Measurements from ENCODE around the gene GPC3.
A peak's percentile ranks its signal among the peaks of the same experiment; 100 is the strongest.
"Not testable (repeated sequence)": the region's sequence is repeated elsewhere in the genome, so short reads cannot be mapped to it uniquely, and the experiment has no call there.

The GPC3 gene

DNA sequence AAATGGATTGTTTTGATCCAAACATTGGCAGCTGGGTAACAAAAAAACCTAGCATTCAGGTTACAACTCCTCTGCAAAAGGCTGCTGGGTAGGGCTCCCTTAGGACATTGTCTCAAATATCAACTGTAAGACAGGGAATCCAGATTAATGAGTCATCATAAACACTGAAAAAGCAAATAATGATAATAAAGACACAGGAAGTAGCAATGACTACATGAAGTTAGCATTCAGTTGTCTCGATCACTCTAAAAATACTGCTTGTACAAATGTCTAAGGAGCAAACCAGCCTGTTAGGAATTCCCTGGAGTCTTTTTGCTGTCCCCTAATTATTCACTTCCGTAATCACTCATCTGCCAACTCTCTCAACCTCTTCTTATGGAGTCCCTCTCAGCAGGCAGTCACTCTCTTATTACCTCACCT, 259.2 kb downstream of the GPC3 start:
- H3K27ac ChIP-seq: no peak overlapping the region
- H3K4me3 ChIP-seq (ENCODE audit: low read depth, low read length): no peak overlapping the region
- no peaks in the 10 kb centered on the region for H3K27me3 ChIP-seq (replicated peaks)
- TF ChIP-seq, protein P1, sequence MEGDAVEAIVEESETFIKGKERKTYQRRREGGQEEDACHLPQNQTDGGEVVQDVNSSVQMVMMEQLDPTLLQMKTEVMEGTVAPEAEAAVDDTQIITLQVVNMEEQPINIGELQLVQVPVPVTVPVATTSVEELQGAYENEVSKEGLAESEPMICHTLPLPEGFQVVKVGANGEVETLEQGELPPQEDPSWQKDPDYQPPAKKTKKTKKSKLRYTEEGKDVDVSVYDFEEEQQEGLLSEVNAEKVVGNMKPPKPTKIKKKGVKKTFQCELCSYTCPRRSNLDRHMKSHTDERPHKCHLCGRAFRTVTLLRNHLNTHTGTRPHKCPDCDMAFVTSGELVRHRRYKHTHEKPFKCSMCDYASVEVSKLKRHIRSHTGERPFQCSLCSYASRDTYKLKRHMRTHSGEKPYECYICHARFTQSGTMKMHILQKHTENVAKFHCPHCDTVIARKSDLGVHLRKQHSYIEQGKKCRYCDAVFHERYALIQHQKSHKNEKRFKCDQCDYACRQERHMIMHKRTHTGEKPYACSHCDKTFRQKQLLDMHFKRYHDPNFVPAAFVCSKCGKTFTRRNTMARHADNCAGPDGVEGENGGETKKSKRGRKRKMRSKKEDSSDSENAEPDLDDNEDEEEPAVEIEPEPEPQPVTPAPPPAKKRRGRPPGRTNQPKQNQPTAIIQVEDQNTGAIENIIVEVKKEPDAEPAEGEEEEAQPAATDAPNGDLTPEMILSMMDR (IDR thresholded peaks at IDR 0.05; ENCODE audit: low read depth, low read length, missing control alignments): no peak
- DNase-seq: peak; percentile 75
- no peaks in the 10 kb centered on the region for H3K36me3 ChIP-seq (replicated peaks)
- in situ Hi-C loops (cut with HindIII; ENCODE audit: low pct_ligation_motif_present, low sequenced_read_pairs): no loop called here

- H3K36me3 ChIP-seq (replicated peaks): no peaks in the 10 kb centered on the region
- no peak overlapping the region for H3K27ac ChIP-seq
- H3K4me3 ChIP-seq (ENCODE audit: low read depth, low read length): no peak overlapping the region
- in situ Hi-C loops (cut with HindIII; ENCODE audit: low pct_ligation_motif_present, low sequenced_read_pairs): no loop called here
- no peaks in the 10 kb centered on the region for H3K27me3 ChIP-seq (replicated peaks)
- TF ChIP-seq, protein P1 (IDR thresholded peaks at IDR 0.05; ENCODE audit: low read depth, low read length, missing control alignments): no peak
- DNase-seq: no peak
Observed at GRCh38 chrX:133723930-133724329, 261.5 kb downstream of the GPC3 start.

- Histone ChIP-seq H3K4me3 (ENCODE audit: low read depth, low read length) (no peak overlapping the region), H3K27me3 (replicated peaks) (no peaks in the 10 kb centered on the region), H3K36me3 (replicated peaks) (no peaks in the 10 kb centered on the region), H3K27ac (no peak overlapping the region)
- TF ChIP-seq, protein P1 (IDR thresholded peaks at IDR 0.05; ENCODE audit: low read depth, low read length, missing control alignments): no peak
- no peak for DNase-seq
- in situ Hi-C loops (cut with HindIII; ENCODE audit: low pct_ligation_motif_present, low sequenced_read_pairs): no loop called here
Observed at GRCh38 chrX:133722756-133723155, 262.6 kb downstream of the GPC3 start.

- in situ Hi-C loops (cut with HindIII; ENCODE audit: low pct_ligation_motif_present, low sequenced_read_pairs); H3K27ac ChIP-seq; DNase-seq; H3K27me3 ChIP-seq (replicated peaks); H3K36me3 ChIP-seq (replicated peaks); H3K4me3 ChIP-seq (ENCODE audit: low read depth, low read length): not testable (repeated sequence)
Observed at GRCh38 chrX:133720269-133720668, 265.1 kb downstream of the GPC3 start.

DNA sequence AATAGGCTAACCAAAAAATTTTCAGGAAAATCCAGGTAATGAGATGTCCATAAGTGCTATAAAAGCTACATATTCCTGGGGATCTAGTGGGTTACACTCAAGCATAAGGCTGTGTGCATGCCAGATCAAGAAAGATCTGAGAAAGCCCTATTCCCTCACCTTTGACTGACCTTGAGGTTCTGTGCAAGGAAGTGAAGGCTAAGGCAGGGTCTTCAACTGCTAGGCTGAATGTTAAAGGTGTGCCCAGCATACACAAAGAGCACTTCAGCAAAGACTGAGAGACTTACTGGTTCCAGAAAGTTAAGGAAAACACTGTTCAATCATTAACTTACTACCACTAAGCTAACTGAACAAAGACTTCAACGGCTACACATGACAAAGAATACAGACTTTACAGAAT, 269.7 kb downstream of the GPC3 start:
- H3K27ac ChIP-seq: no peak overlapping the region
- H3K27me3 ChIP-seq (replicated peaks): no peaks in the 10 kb centered on the region
- in situ Hi-C loops (cut with HindIII; ENCODE audit: low pct_ligation_motif_present, low sequenced_read_pairs): no loop called here
- no peaks in the 10 kb centered on the region for H3K36me3 ChIP-seq (replicated peaks)
- no peak overlapping the region for H3K4me3 ChIP-seq (ENCODE audit: low read depth, low read length)
- TF ChIP-seq, protein P1 (IDR thresholded peaks at IDR 0.05; ENCODE audit: low read depth, low read length, missing control alignments): no peak
- DNase-seq: no peak

GRCh38 chrX:133709501-133709900, 275.9 kb downstream of the GPC3 start:
- H3K27me3 ChIP-seq (replicated peaks): no peaks in the 10 kb centered on the region
- DNase-seq: no peak
- in situ Hi-C loops (cut with HindIII; ENCODE audit: low pct_ligation_motif_present, low sequenced_read_pairs): no loop called here
- no peak overlapping the region for H3K4me3 ChIP-seq (ENCODE audit: low read depth, low read length)
- no peak overlapping the region for H3K27ac ChIP-seq
- H3K36me3 ChIP-seq (replicated peaks): no peaks in the 10 kb centered on the region
- TF ChIP-seq, protein P1 (IDR thresholded peaks at IDR 0.05; ENCODE audit: low read depth, low read length, missing control alignments): no peak

Measured in brain microvascular endothelial cell (primary cell).